Measurements from ENCODE around the gene DNER.

DNA sequence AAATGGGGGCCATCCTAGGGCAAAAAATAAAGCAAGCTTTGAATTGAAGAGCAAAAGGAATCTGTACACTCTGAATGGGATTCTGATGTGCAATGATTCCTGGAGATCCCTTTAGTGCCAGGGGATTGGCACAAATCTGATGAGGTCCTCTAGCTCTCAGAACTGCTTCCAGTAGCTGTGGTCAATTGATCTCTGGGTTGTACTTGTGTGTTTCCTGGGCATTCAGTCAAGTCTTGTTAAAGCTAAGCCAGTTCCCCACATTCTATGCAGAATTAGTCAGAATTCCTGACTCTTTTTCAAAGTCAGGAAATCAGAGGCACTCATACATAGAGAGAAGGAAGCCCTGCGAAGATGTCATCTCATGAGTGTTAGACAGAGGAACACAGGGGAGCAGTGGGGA lies 161.3 kb downstream of the DNER start:
- TF ChIP-seq EZH2phosphoT487 (IDR thresholded peaks at IDR 0.05; ENCODE audit: insufficient read depth, low read depth) (no peak), EZH2 (IDR thresholded peaks at IDR 0.05; ENCODE audit: insufficient read depth, poor library complexity, severe bottlenecking) (no peak)

Measured in GM23248 (cell line).